Bronchial epithelial cell (primary cell): Measurements from ENCODE around the gene PEX14. TPM values are rescaled to one million over a fixed set of nuclear protein-coding genes. Genes with fewer than 3 reads are reported as not detected.

ENCODE experiments used
- DNase-seq: peaks from one replicate; pipeline ENCODE4 v3.0.0-alpha.2; 2010; ENCODE audit warnings: low read depth
- FAIRE-seq: peaks from 2 replicates; lab custom pipeline; 2011; peaks lifted over from hg19 to GRCh38; lab: Jason Lieb, UNC
- H3K27me3 ChIP-seq: 2 replicates; pipeline ENCODE4 v1.5.1; 2011; ENCODE audit warnings: low read length; ENCODE audit not compliant: control insufficient read depth, insufficient read depth
- H3K36me3 ChIP-seq: 2 replicates; pipeline ENCODE4 v1.5.1; 2011; ENCODE audit warnings: low read length; ENCODE audit not compliant: control insufficient read depth, insufficient read depth
- H3K4me3 ChIP-seq: 2 replicates; pipeline ENCODE4 v1.5.1; 2011; ENCODE audit warnings: mild to moderate bottlenecking, low read depth, low read length, control low read depth
- total RNA-seq: library from RNA; depleted of rRNA; stranded (reverse); fragments of >200 nt; gene quantifications from 2 replicates; pipeline ENCODE4 v1.2.1, GENCODE V29; 2014
- TF ChIP-seq, protein P1 (sequence below): IDR thresholded peaks from 2 replicates; pipeline ENCODE4 v1.5.1; 2011; ENCODE audit warnings: mild to moderate bottlenecking, moderate library complexity, low read length, control low read depth, inconsistent platforms; ENCODE audit not compliant: insufficient read depth, severe bottlenecking

Gene PEX14
- total RNA-seq, 1 donor from 2014 or later, result 8.7 TPM

DNA sequence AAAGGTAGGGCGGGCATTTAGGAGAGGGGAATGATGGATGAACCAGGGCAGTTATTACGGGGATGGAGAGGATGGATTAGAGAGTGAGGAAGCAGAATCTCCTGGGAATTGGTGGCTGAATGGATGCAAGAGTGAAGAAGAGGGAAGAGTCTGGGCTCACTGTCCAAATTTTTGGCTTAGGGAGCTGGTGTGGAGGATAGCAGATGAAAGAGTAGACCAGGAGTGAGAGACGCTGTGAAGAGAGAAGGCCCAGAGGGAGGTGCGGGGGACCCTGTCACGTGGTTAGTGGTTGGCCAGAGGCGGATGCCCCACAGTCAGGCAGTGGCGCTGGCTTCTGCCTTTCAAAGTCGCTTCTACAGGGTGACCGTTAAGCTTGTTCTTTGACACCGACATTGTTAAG lies 78.4 kb downstream of the PEX14 start:
- Histone ChIP-seq H3K4me3 (no peak overlapping the region), H3K27me3 (no peaks in the 10 kb centered on the region), H3K36me3 (peaks cover 2% of the 10 kb centered on the region)
- FAIRE-seq, result no peak
- TF ChIP-seq, protein P1, sequence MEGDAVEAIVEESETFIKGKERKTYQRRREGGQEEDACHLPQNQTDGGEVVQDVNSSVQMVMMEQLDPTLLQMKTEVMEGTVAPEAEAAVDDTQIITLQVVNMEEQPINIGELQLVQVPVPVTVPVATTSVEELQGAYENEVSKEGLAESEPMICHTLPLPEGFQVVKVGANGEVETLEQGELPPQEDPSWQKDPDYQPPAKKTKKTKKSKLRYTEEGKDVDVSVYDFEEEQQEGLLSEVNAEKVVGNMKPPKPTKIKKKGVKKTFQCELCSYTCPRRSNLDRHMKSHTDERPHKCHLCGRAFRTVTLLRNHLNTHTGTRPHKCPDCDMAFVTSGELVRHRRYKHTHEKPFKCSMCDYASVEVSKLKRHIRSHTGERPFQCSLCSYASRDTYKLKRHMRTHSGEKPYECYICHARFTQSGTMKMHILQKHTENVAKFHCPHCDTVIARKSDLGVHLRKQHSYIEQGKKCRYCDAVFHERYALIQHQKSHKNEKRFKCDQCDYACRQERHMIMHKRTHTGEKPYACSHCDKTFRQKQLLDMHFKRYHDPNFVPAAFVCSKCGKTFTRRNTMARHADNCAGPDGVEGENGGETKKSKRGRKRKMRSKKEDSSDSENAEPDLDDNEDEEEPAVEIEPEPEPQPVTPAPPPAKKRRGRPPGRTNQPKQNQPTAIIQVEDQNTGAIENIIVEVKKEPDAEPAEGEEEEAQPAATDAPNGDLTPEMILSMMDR, result no peak
- DNase-seq, result no peak

DNA sequence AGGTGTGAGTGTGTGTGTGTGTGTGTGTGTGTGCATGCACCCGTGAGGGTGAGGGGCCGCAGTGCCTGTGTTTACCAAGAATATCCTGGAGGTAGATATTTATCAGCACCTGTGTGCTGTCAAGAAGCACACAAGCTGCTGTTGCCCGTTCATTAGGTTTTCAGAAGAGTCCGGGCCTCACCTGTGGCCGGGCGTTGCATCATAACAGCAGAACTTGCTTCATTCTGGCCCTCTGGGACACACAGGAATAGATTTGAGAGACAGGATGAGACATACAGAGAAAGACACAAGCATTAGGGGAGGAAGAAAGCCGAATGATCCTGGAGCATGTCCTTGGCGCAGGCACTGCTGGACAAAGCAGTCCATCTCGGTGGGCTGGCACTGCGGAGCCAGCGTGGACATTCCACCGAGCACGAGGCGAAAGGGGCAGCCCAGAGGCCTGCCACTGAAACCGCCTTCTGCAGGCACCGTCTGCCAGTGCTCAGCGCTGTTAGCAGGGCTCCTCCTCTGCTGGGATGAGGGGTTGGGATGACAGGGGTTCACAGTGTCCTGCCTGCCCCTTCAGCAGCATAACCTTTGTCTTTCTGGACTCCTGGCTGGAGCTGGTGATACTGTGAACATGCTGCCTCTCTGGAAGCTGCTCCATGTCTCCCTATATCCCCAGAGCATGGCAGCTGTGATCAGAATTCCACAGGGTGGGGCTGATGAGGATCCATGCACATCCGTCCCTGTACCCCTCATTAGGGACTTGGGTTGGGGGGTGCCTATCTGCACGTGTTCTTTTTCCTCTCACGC lies 81.1 kb downstream of the PEX14 start:
- H3K4me3 ChIP-seq, result no peak overlapping the region
- peak; percentile 14 for DNase-seq
- FAIRE-seq, result no peak

GRCh38 chr1:10556430-10557005 lies 81.8 kb downstream of the PEX14 start:
- no peak for FAIRE-seq
- DNase-seq, result no peak
- no peak overlapping the region for H3K4me3 ChIP-seq
- TF ChIP-seq, protein P1, result no peak
- H3K27me3 ChIP-seq, result no peaks in the 10 kb centered on the region
- peaks cover 2% of the 10 kb centered on the region for H3K36me3 ChIP-seq

More for the DNA sequence above, 81.1 kb downstream of the PEX14 start:
- Histone ChIP-seq H3K36me3 (peaks cover 2% of the 10 kb centered on the region), H3K27me3 (no peaks in the 10 kb centered on the region)
- TF ChIP-seq, protein P1, result no peak

GRCh38 chr1:10557714-10558113 lies 83.0 kb downstream of the PEX14 start:
- peaks cover 2% of the 10 kb centered on the region for H3K36me3 ChIP-seq
- H3K27me3 ChIP-seq, result no peaks in the 10 kb centered on the region
- no peak for DNase-seq
- H3K4me3 ChIP-seq, result no peak overlapping the region
- no peak for FAIRE-seq
- TF ChIP-seq, protein P1, result no peak

GRCh38 chr1:10559386-10559785 lies 84.6 kb downstream of the PEX14 start:
- DNase-seq, result no peak
- FAIRE-seq, result no peak
- H3K4me3 ChIP-seq, result no peak overlapping the region
- H3K36me3 ChIP-seq, result no peaks in the 10 kb centered on the region
- TF ChIP-seq, protein P1, result no peak
- no peaks in the 10 kb centered on the region for H3K27me3 ChIP-seq
